ENCODE measurements around the gene TNRC6C. TPM values are rescaled to one million over a fixed set of nuclear protein-coding genes. Genes with fewer than 3 reads are reported as not detected.

Gene TNRC6C
- polyA plus RNA-seq, 4 donors: 12.7 to 16.2 (median 13.7) TPM

DNA sequence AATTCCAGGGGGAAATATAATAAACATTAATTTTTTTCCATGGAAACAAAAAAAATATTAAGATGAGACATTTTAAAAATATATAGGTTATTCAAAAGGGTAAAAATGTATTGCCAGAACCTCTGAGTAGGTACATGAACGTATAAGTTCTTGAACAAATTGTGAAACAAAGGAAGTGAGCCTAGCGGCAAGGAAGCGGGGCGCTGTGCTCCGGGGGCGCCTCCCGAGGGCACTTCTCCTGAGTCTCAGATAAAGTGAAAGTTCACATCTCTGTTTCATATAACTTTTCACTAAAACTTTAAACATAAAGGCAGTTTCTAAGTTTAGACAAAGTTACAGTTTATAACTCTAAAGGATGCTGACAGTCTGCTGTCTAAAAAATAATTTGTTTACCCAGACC, 52.3 kb downstream of the TNRC6C start:
- DNase-seq (ENCODE audit: low read depth in 4 of 4, low spot score in 3 of 4): no peak

DNA sequence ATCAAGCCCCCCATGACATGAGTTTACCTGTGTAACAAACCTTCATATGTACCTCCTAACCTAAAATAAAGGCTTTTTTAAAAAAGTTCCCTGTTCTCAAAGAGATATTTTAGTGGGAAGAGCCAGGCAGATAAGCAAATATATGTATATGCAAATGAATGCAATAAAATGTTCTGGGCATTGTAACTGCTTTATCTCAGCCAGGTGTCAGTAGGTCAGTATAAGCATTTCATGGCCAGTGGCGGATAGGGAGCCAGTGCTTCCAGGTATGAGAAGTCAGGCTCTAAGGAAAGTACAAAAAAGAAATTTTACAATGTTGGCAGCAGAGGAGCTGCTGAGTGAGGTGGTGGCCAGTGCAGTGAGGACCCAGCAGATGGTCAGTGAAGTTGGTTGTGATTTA, 53.9 kb downstream of the TNRC6C start:
- DNase-seq (ENCODE audit: low read depth in 4 of 4, low spot score in 3 of 4): no peak

DNA sequence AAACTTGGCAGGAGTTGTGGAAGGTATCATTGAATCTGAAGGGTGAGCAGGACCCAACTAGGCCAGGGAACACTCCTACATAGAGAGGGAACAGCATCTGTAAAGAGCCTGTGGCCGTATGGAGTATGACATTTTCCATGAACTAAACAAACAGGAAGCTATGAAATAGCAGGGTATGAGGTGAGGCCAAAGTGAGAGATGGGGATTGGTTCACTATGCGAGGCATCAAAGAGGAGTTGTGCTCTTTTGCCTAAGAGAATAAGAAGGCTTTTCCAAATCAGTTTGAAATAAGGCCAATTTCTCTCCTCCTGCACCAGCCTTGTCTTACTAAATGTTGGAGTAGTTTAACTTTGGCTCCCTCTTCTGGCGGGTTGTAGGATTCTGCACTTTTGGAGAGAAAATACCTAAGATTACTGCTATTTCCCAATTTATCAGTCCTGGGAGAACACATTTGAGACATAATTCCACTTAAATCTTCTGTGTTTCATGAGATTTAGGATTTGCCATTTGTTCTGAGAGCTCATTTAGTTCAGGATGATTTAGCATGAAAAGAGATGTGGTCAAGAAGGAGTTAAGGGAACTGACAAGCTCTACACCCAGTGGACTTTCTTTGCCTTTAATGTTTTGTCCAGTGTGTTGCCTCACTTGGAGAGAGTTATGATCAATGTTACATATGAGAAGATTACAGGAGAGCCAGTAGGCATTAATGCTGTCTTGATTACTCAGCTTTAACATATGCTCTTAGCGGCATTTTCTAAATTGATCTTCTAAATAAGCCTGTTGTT, 55.4 kb downstream of the TNRC6C start:
- peak; percentile 63 to 73 (median 66) for DNase-seq (ENCODE audit: low read depth in 4 of 4, low spot score in 3 of 4)

DNA sequence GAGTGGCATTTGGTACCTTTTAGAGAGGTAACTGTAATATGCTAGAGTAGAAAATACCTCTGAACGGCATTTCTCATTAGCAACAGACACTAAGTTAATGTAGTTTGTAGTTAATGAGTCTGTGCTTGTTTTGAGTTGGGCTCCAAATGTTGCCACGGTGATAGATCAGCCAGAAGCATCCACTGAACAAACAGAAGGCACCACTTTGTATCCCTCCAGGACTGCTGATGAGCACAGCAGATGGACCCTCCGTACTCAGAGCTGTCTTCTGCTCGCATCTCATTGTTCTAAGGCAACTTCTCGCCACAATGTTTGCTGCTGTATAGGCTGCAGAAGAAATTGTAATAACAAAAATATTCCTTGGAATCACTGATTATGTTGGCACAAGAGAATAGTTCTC, 56.1 kb downstream of the TNRC6C start:
- no peak for DNase-seq (ENCODE audit: low read depth in 4 of 4, low spot score in 3 of 4)

DNA sequence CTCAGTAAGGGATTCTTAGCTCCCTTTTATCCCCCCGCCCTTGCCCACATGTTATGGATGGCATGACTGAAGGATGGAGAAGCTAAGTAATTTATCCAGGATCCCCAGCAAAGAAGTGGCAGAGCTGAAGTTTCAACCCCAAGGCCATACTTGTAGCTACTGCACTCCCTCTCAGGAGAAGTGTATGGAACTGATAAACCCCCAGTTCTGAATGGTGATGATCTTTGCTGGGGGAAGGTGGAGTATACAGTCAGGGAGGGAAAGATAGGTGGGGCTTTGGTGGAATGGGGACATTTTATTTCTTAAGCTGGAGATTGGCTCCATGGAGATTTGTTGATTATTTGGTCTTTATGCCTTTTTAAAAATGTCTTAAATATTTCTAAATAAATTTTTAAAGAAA, 58.3 kb downstream of the TNRC6C start:
- no peak for DNase-seq (ENCODE audit: low read depth in 4 of 4, low spot score in 3 of 4)

DNA sequence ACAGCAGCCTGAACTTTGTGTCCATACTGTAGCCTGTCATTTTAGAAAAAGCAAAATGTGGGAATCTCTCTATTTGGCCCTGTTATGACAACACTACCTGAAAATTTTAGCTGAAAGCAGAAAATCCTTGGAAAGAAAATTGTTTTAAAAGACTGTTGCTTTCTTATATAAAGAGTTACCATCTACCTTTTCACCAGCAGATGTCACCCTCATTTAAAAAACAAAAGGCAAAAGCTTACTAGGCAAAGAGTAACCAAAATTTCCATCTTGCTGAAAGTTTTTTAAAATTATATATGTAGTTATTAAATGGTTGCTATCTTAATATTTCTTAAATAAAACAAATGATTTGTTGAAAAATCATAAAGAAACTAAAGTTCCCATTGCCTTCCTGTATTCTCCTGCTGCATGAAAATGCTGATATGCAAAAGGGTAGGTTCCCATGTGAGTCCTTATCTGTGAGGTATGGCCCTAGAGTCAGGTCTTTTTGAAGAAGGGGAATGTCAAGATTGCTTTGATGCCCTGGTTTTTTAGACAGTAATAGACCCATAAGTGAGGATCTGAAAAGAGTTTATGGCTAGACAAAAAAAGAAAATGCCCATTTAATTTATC, 61.0 kb downstream of the TNRC6C start:
- DNase-seq (ENCODE audit: low read depth in 4 of 4, low spot score in 3 of 4): peak in 1 of 4 donors; percentile 20

DNA sequence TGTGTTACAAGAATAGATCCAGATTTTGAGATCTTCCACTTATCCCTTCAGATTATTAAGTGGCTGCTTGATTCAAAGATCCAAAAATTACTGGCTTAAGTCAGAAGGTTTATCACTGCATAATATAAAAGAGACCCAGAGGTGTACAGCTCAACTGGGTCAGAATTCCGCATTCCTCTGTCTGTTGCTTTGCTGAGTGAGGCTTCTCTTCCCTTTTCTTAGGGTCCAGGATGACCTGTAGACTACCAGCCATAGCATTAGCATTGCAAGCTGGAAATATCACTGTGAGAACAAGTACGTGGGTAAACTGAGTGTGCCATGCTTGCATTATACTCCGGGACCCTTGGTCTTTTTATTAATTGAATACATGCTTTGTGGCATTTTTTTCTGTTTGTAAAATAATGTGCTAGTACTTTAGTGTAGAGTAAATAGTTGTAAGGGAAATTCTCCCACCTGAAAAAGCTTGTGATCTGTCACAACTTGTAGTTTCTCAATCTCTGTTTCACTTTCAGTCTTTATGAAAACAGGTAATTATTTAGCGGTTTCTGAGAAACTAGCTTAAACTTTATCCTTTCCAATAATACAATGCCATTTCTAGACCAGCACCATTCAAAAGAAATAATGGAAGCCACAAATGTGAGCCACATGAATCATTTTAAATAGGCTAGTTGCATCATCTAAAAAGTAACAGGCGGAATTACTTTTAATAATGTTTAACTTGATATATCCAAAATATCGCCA, 61.6 kb downstream of the TNRC6C start:
- DNase-seq (ENCODE audit: low read depth in 4 of 4, low spot score in 3 of 4): no peak

DNA sequence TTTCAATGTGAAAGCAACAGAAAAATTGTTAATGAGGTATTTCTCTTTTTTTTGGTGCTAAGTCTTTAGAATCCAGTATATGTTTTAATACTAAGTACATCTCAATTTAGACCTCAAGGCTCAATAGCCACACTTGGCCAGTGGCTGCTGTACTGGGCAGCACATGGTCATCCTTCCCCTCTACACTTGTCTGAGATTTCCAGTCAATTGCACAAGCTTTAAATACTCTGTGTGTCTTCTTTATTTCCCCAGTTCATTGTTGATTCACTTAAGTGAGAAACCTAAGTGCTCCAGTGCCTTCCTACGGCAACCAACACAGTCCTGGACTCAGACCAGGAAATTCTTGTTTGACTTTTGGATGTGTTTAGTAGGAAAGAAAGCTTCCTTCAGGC, 62.2 kb downstream of the TNRC6C start:
- DNase-seq (ENCODE audit: low read depth in 4 of 4, low spot score in 3 of 4): no peak

DNA sequence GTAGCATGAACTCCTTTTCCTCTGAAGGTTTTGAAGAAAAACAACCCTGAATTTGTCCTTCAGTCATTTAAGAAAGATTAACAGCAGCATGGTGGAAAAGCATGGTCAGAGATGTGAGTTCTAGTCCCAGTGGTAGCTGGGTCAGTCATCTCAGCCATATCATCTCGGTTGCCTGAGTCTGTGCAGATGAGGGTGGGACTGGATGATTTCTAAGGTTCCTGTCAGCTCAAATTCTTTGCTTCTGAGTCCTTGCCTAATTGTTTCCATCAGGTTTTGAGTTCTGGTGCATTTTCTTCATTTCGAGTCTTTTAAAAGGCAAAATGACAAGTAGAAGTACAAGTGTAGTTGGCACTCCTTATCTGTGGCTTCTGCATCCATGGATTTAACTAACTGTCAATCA, 63.9 kb downstream of the TNRC6C start:
- DNase-seq (ENCODE audit: low read depth in 4 of 4, low spot score in 3 of 4): no peak

DNA sequence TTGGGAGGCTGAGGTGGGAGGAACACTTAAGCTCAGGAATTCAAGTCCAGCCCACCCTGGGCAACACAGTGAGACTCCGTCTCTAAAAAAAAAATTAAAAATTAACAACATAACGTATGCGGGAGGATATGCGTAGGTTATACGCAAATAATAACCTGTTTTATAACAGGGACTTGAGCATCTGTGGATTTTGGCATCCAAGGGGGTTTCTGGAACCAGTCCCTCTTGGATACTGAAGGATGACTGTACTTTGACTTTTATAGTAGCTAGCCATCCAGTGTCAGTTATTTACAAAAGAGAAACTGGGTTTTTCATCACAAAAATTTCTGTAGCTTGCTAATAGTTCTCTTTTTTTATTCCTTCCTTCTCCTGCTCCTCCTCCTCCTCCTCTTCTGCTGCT, 64.5 kb downstream of the TNRC6C start:
- no peak for DNase-seq (ENCODE audit: low read depth in 4 of 4, low spot score in 3 of 4)

DNA sequence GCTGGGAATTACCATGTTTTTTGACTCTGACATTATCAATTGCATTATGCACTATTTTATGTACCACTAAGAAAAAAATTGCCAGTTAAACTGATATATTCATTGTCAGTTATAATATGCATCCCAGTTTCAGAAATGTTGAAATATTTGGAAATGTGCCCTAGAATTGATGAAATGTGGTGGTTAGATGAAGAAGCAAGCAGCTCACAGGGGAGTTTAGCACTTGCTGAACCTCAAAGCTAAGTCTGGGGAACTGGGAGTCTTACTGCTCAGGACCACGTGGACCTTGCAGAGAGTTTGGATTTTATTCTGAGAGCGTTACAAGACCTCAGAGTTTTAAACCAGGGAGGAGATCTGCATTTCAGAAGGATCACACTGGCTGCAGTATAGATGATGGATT, 67.9 kb downstream of the TNRC6C start:
- no peak for DNase-seq (ENCODE audit: low read depth in 4 of 4, low spot score in 3 of 4)

DNA sequence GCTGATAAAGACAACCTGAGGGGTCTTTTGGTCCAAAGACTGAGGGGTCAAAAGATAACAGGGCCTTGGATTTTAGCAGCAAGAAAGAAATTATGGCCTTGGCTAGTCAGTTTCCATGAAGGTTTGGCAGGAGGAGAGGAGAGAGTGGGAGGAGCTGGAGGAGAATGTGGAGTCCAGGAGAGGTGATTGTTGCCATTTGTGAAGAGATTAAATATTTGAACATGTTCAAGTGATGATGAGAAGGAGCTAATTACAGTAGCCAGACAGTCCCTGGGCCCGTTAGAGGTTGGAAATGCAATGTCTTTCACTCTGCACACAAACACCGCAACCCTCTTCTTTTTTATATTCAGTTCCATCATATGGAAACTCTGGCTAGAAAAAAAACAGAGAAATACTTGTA, 68.6 kb downstream of the TNRC6C start:
- DNase-seq (ENCODE audit: low read depth in 4 of 4, low spot score in 3 of 4): no peak

DNA sequence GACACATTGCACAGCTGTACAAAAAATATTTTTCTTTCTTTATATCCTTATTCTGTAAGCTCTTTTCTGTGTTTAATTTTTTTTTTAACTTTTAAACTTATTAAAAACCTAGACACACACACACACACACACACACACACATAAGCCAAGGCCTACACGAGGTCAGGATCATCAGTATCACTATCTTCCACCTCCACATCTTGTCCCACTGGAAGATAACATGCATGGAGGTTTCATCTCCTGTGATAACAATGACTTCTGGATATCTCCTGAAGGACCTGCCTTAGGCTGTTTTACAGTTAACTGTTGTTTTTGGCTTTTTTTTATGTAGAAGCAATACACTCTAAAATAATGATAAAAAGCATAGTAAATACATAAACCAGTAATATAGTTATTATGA, 71.2 kb downstream of the TNRC6C start:
- DNase-seq (ENCODE audit: low read depth in 4 of 4, low spot score in 3 of 4): no peak

DNA sequence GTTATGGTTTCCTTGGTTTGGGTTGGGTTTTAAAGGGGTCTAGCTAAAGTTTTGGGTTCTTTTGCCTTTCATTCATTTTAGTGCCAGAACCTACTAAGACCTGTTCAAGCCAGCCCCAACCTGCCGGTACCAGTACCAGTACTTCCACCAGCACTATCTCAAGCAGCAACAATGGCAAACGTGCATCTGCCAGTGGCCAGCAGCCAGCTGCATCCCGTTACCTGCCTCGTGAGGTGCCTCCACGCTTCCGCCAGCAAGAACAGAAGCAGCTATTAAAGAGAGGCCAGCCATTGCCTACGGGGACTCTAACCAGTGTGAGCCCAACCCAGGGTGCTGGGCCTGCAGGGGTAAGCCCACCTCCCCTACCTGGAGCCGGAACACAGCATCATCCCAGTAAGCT, 72.9 kb downstream of the TNRC6C start:
- DNase-seq (ENCODE audit: low read depth in 4 of 4, low spot score in 3 of 4): no peak

DNA sequence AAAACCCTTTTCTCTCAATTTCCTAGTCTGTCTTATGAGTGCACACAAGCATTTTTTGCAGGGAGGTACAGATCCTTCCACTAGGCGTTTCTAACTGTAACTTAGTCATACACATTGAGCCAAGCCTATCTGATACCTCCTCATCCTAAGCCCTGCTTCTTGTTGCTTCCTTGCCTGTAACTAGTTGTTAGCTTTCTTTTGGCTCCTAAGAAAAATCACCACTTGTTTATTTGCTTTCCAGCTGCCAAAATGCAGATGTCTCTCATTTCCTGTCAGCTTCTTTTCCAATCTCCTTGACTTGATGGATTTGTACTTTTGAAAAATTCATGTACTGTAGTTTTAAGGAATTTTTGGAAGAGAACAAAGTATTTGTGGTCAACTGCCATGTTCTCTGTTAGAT, 73.7 kb downstream of the TNRC6C start:
- DNase-seq (ENCODE audit: low read depth in 4 of 4, low spot score in 3 of 4): peak in 1 of 4 donors; percentile 5

DNA sequence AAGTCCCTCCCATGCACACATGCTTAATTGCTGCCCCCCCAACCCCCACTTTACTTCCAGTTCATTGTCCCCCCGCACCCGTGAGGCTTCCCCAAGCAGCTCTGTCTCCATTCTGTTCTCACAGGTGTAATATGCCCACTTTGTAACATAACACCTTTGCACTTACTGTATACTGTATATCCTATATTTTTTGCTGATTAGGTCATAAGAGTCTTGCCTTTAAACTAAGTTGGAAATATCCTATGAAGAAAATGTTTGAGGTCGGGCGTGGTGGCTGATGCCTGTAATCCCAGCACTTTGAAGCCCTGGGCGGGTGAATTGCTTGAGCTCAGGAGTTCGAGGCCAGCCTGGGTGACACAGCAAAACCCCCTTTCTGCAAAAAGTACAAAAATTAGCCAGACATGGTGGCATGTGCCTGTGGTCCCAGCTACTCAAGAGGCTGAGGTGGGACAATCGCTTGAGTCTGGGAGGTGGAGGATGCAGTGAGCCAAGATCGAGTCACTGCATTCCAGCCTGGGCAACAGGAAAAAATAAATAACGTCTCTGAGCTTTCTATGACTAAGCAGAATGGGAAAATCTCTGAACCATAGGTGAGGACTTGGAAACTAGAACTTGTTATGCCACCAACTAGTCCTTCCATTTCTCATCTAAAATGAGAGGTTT, 76.1 kb downstream of the TNRC6C start:
- DNase-seq (ENCODE audit: low read depth in 4 of 4, low spot score in 3 of 4): no peak

DNA sequence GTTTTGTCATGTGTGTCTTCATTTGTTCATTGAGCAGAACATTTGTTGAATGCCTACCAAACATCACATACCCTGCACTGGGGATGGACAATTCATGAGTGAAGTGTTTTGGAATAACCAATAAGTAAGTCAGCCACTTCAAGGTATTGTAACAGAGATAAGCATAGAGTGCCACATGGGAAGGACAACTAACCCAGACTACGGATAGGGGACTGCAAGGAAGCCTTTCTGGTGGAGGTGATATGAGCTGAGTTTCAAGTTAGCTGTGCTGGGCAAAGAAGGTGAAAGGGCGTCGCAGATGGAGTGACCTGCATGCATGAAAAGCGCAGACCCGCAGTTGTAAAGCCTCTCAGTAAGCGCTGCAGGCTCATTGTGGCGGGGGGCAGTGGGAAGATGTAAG, 78.8 kb downstream of the TNRC6C start:
- no peak for DNase-seq (ENCODE audit: low read depth in 4 of 4, low spot score in 3 of 4)

DNA sequence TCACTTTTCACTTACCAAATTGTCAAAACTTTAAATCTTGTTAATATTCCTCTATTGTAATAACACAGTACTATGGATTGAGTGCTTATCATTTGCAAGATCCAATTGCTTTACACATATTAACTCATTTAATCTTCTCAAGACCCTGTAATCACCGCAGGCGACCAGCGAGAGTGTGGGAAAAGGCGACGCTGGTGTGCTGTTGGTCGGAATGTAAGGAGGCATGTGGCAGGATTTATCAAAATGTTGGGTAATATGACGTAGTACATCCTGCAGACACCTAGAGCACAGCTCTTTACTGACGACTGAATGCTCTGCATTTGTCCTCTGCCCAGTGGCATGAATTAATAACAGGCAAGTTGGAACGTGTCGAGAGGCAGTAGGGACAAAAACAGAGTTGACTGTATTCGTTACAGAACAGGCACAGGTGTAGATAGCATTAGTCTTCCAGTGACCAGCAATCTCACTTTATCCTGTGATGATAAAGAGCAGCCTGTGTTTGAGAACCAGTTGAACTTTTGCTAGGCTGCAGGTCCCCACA, 80.3 kb downstream of the TNRC6C start:
- no peak for DNase-seq (ENCODE audit: low read depth in 4 of 4, low spot score in 3 of 4)

DNA sequence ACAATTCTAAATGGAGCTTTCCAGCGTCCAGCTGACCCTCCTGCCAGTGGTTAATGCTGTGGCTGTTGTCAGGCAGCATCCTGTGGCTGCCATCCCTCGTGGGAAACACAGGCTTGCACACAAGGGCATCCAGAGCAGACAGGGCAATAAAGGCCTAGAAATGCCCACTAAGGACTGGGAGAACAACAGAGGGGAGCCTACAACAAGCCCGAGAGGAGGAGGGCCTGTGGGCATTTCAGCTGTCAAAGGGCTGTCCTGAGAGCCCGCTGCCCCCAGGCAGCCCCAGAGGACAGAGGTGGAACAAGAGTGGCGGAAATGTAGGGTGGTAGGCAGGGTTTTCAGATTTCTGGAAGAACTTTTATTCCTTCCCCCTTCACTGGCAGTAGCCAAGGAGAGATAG, 81.1 kb downstream of the TNRC6C start:
- DNase-seq (ENCODE audit: low read depth in 4 of 4, low spot score in 3 of 4): no peak

DNA sequence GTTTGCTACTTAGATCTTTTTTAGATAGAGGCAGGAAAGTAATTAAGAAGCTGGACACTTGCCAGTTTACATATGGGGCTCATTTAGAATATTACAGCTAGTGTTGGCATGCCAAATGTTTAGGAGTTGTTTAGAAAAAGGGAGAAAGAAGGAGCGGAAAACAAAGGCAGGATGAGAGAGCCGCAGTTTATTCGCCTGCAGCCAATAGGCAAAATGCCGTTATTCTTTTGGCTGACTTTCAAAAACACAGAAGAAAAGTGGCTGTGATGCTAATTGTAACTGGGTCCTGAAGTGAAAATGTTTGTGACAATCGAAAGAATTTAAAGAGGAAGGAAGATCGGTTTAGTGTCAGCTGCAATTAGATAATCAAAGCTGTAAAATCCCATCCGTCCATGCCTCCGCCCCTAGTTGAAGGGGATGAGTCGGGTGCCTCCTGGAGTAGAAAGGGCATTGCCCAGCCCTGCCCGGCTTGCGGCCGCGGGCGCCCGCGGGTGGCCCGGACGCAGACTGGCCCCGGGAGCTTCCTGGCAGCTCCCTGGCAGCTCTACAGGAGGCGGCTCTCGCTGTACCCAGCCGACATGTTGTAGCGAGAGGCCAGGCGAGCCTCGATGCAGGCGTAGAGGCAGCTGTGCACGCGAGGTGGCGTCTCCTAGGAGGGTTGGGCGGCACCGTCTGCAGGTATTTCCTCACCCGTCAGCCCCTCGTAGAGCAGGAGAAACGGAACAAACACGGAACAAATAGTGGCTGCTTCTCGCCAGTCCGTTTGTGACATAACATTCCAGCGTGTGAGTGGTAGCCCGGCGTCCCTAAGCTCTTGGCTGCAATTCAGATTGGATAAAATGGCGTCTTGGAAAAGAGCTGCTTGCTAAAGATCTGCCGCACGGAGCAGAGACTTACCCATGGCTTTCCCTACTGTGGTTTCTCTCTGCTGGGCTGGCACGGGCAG, 82.2 kb downstream of the TNRC6C start:
- no peak for DNase-seq (ENCODE audit: low read depth in 4 of 4, low spot score in 3 of 4)
